ENCODE measurements around the gene BRSK2. TPM values are rescaled to one million over a fixed set of nuclear protein-coding genes. Genes with fewer than 3 reads are reported as not detected.

Gene BRSK2
- total and polyA plus RNA-seq, 2 donors from 2014 or later: 0.43 to 1.2 TPM

DNA sequence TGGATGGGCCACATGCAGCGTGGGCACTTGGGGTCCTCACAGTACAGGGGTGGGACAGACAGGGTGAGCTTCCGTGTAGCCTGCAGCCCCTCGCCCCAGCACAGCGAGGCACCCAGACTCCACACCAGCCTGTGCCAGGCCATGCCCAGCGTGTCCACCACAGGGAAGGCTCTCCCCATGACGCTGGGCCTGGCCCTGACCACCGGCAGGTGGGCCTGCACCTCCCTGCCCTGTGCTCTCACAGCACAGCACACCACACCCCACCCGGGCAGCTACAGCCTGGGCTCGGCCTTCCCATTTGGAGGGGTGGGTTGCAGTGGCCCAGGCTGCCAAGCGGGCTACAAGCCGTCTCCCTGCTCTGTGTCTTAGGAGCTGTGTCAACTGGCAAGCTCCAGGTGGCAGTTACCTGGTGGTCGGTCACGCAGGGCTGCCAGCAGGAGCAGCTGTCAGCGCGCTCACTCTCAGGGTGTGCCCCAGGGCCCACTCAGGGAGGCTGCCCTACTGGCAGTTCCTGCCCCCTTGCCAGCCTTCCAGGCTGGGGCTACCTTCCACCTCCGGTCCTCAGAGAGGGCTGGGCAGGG, 92.2 kb downstream of the BRSK2 start:
- H3K4me1 ChIP-seq (ENCODE audit: control insufficient read depth in 2 of 3, insufficient read depth in 2 of 3, low read depth in 1 of 3, low read length in 3 of 3): peaks cover 0 to 22% (median under 1%) of the 10 kb centered on the region in 3 donors
- DNase-seq (peak in 1 of 5 donors; percentile 75), FAIRE-seq (no peak)
- no peaks in the 10 kb centered on the region for H3K27me3 ChIP-seq (ENCODE audit: control insufficient read depth, insufficient read depth, low read length)
- no peak overlapping the region for H3K9ac ChIP-seq (ENCODE audit: low read length in 3 of 3)
- no peak overlapping the region for H3K4me3 ChIP-seq (ENCODE audit: low read length in 3 of 3)
- intact Hi-C loops (cut with DNase I): no loop called here
- no peaks in the 10 kb centered on the region for H3K9me3 ChIP-seq (ENCODE audit: control insufficient read depth in 2 of 3, insufficient read depth in 1 of 3, low read length in 3 of 3)
- no peak overlapping the region for H3K27ac ChIP-seq (ENCODE audit: low read depth in 2 of 2, low read length in 2 of 2)
- TF ChIP-seq, protein P1, sequence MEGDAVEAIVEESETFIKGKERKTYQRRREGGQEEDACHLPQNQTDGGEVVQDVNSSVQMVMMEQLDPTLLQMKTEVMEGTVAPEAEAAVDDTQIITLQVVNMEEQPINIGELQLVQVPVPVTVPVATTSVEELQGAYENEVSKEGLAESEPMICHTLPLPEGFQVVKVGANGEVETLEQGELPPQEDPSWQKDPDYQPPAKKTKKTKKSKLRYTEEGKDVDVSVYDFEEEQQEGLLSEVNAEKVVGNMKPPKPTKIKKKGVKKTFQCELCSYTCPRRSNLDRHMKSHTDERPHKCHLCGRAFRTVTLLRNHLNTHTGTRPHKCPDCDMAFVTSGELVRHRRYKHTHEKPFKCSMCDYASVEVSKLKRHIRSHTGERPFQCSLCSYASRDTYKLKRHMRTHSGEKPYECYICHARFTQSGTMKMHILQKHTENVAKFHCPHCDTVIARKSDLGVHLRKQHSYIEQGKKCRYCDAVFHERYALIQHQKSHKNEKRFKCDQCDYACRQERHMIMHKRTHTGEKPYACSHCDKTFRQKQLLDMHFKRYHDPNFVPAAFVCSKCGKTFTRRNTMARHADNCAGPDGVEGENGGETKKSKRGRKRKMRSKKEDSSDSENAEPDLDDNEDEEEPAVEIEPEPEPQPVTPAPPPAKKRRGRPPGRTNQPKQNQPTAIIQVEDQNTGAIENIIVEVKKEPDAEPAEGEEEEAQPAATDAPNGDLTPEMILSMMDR (IDR thresholded peaks at IDR 0.05; ENCODE audit: borderline replicate concordance, extremely low read depth, insufficient read depth): no peak
- peaks cover 0 to 30% (median 10%) of the 10 kb centered on the region in 3 donors for H3K36me3 ChIP-seq (ENCODE audit: control insufficient read depth in 2 of 3, insufficient read depth in 3 of 3, low read length in 3 of 3)

DNA sequence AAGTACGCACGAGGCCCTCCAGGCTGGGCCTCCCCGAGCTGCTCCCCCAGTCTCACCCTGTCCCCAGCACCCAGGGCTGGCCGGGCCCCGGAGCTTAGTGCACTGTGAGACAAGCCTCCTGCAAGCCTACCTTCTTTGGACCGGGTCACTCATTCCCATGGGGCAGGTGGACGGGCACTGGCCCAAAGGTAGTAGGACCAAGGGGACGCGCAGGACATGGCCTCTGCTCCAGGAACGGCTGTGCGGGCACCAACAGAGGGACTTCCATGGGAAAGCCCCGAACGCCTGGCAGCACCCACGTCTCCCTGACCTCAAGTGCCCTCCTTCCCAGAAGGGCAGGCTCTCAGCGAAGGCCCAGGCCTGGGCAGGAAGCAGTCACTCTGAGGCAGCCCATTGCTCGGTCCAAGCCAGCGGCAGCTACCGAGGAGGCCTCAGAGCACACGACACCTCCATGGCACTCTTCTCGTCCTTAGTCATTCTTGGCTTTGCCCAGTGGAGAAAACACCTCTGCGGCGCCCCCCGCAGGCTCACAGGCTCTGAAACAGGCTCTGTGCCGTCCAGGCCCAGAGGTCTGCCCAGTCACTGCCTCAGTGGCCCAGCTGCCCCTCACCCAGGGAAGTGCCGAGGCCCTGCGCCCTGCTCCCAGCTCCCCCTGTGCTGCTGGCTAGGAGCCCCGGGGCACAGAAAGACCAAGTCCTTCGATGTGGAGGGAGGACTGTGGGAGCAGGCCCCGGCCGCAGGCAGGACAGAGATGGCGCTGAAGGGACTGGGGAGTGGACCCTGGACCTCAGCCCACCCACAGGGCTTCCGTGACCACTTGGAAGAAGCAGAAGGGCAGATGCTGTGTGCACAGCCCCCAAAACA, 93.1 kb downstream of the BRSK2 start:
- Histone ChIP-seq H3K36me3 (ENCODE audit: control insufficient read depth in 2 of 3, insufficient read depth in 3 of 3, low read length in 3 of 3) (peaks cover 0 to 22% (median 10%) of the 10 kb centered on the region in 3 donors), H3K27ac (ENCODE audit: low read depth in 2 of 2, low read length in 2 of 2) (no peak overlapping the region), H3K4me1 (ENCODE audit: control insufficient read depth in 2 of 3, insufficient read depth in 2 of 3, low read depth in 1 of 3, low read length in 3 of 3) (peaks cover 0 to 30% (median 8%) of the 10 kb centered on the region in 3 donors), H3K9ac (ENCODE audit: low read length in 3 of 3) (no peak overlapping the region), H3K9me3 (ENCODE audit: control insufficient read depth in 2 of 3, insufficient read depth in 1 of 3, low read length in 3 of 3) (no peaks in the 10 kb centered on the region), H3K4me3 (ENCODE audit: low read length in 3 of 3) (no peak overlapping the region), H3K27me3 (ENCODE audit: control insufficient read depth, insufficient read depth, low read length) (no peaks in the 10 kb centered on the region)
- FAIRE-seq (no peak), DNase-seq (peak in 1 of 5 donors; percentile 66)
- intact Hi-C loops (cut with DNase I): no loop called here
- TF ChIP-seq, protein P1 (IDR thresholded peaks at IDR 0.05; ENCODE audit: borderline replicate concordance, extremely low read depth, insufficient read depth): no peak

DNA sequence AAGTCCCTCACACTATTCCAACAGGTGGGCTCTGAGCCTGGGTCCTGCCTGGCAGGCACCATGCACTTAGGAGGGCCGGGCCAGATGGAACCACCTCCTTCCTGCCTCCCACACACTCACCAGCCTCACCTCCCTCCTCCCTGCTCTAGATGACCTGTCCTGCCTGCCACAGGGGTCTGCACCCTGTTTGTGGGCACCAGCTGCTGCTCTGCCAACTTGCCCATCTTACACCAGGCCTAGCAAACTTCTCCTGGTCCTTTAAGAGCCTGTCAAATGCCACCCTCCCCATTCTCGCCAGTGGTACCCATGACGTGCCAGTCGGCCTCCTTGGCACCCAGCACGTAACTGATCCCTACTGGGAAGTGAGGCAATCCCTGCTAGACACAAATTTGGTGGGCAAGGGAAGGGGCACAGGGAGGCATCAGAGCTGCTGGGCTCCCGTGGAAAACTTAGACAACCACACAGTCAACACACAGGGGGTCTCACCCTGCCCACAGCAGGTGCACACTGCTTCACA, 93.8 kb downstream of the BRSK2 start:
- no peaks in the 10 kb centered on the region for H3K9me3 ChIP-seq (ENCODE audit: control insufficient read depth in 2 of 3, insufficient read depth in 1 of 3, low read length in 3 of 3)
- no peak for FAIRE-seq
- peaks cover 0 to 18% (median 10%) of the 10 kb centered on the region in 3 donors for H3K36me3 ChIP-seq (ENCODE audit: control insufficient read depth in 2 of 3, insufficient read depth in 3 of 3, low read length in 3 of 3)
- peak in 1 of 5 donors; percentile 48 for DNase-seq
- no peak overlapping the region for H3K4me3 ChIP-seq (ENCODE audit: low read length in 3 of 3)
- no peaks in the 10 kb centered on the region for H3K27me3 ChIP-seq (ENCODE audit: control insufficient read depth, insufficient read depth, low read length)
- TF ChIP-seq, protein P1 (IDR thresholded peaks at IDR 0.05; ENCODE audit: borderline replicate concordance, extremely low read depth, insufficient read depth): no peak
- peaks cover 0 to 32% (median 8%) of the 10 kb centered on the region in 3 donors for H3K4me1 ChIP-seq (ENCODE audit: control insufficient read depth in 2 of 3, insufficient read depth in 2 of 3, low read depth in 1 of 3, low read length in 3 of 3)
- H3K9ac ChIP-seq (ENCODE audit: low read length in 3 of 3): no peak overlapping the region
- intact Hi-C loops (cut with DNase I): no loop called here
- H3K27ac ChIP-seq (ENCODE audit: low read depth in 2 of 2, low read length in 2 of 2): no peak overlapping the region
